Urothelium cell line (cell line): ENCODE data around the gene TMPRSS7.
A peak's percentile ranks its signal among the peaks of the same experiment; 100 is the strongest.

ENCODE experiments used
- DNase-seq: peaks from one replicate; pipeline ENCODE4 v3.0.0; 2011; ENCODE audit warnings: low spot score, mixed read lengths
- FAIRE-seq: peaks from 2 replicates; lab custom pipeline; 2011; peaks lifted over from hg19 to GRCh38; lab: Jason Lieb, UNC

TMPRSS7 gene

GRCh38 chr3:112092496-112093179 lies 58.1 kb downstream of the TMPRSS7 start:
- FAIRE-seq = no peak
- DNase-seq = no peak

- no peak for DNase-seq
- FAIRE-seq = no peak
These were observed 58.6 kb downstream of the TMPRSS7 start for GRCh38 chr3:112093180-112093522.

- no peak for FAIRE-seq
- DNase-seq = no peak
These were observed 61.2 kb downstream of the TMPRSS7 start for GRCh38 chr3:112095731-112096130.

DNA sequence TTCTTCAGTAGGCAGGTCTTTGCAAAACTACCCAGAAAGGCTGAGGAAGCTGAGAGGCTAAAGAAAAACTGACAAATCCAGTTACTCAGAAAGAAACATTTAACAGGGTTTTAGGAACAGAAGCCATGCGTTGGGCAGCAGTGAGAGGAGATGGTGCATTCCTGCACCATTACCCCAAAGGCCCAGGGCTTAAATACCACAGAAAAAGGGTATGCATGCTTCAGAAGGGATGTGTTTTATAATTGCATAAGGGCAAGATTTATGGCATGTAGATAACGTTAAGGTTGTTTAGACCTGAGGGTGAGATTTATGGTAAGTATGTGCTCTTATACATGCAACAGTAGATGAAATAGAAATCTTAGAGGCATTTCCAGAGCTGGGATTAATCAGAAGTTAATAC lies 61.6 kb downstream of the TMPRSS7 start:
- FAIRE-seq (no peak), DNase-seq (no peak)

GRCh38 chr3:112097378-112097777 lies 62.8 kb downstream of the TMPRSS7 start:
- FAIRE-seq (peak; percentile 58), DNase-seq (peak; percentile 89)

GRCh38 chr3:112101916-112102315 lies 67.4 kb downstream of the TMPRSS7 start:
- peak; percentile 86 for FAIRE-seq

DNA sequence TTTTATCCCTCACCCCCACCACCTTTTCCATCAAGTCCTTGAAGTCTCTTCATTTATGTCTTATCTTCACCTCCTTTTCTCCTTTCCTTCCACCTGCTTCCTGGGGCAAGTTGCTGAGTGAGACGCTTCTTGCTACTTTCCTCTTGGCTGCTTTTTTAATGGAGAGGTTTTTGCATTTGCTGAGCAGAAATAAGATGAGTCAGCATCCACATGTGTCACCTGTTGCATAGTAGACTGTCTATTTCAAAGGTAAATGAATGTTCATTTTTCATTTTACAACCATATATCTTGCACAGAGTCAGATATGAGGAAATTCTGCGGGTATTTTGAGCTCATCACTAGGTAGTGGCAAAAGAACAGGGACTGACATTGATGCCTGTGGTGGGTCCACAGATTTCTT lies 70.2 kb downstream of the TMPRSS7 start:
- no peak for FAIRE-seq
- DNase-seq = no peak

More at GRCh38 chr3:112101916-112102315, 67.4 kb downstream of the TMPRSS7 start:
- DNase-seq = peak; percentile 80

GRCh38 chr3:112109322-112109721 lies 74.8 kb downstream of the TMPRSS7 start:
- FAIRE-seq (no peak), DNase-seq (no peak)

- DNase-seq = peak; percentile 77
- no peak for FAIRE-seq
These were observed 77.4 kb downstream of the TMPRSS7 start for GRCh38 chr3:112111785-112112402.

DNA sequence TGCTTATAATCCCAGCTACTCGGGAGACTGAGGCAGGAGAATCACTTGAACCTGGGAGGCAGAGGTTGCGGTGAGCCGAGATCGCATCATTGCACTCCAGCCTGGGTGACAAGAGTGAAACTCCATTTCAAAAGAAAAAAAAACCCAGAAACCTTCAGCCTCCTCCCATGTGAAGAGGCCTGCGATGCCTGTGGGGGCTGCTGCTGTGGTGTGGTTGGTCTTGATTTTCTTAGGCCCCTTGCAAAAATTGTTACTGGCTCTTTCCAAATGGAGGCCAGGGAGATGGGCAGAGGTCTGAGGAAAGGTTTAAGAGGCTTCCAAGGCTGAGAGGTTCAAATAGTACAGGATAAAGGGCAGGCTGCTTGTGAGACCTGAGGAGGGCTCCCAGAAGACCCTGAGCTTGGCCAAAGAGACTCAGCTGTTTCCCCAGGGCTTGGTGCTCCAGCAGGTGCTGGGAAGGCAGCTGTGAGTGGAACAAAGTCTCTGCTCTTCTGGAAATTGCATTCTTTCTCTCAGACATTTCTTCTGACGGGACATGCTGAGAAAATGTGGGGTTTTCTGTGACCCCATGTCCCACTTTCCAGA lies 80.1 kb downstream of the TMPRSS7 start:
- FAIRE-seq = no peak
- DNase-seq = no peak

- DNase-seq (no peak), FAIRE-seq (no peak)
These were observed 80.7 kb downstream of the TMPRSS7 start for GRCh38 chr3:112115161-112115739.

DNA sequence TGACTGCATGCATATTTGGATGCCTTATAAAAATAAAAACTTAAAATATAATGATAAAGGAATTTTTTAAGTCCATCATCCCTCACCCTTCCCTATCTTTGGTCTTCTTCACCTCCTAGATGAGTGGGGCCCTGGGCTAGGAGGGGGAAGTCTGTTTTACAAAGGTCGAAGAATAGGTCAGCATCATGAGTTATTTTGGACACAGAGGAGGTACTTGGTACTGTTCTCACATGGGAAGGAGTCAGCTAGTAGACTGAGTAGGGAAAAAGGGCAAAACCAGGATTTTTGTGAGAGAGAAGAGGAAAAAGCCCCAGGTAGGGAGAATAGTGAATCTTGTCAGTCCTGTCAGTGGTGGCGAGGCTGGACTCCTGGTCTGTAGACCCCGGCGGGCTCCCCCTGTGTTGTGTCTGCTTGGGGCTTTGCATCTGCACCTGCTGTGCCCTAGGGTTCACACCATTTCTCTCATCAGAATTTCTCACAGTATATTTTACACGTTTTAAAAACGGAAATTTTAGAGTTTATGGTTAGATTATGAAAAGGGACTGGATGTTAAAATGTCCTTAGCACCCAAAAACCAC lies 81.4 kb downstream of the TMPRSS7 start:
- FAIRE-seq = no peak
- DNase-seq = no peak

DNA sequence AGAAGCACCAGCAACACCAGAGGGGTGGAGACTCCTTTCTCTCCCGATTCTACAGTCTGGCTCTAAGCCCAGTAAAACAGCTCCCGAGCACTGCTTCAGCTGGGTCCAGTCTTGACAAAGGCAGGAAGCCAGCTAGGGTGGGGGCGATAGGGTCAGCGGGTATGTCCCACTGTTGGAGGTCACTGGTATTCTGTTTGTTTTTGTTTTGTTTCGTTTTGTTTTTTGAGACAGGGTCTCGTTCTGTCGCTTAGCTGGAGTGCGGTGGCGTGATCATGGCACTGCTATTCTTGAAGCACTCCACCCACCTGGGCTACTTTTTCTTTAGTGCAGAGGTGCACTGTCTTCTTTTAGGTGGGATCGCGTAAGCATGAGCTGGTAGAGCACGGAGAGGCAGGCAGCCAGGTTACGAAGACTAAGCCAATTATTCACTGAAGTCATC lies 82.2 kb downstream of the TMPRSS7 start:
- FAIRE-seq (no peak), DNase-seq (no peak)

DNA sequence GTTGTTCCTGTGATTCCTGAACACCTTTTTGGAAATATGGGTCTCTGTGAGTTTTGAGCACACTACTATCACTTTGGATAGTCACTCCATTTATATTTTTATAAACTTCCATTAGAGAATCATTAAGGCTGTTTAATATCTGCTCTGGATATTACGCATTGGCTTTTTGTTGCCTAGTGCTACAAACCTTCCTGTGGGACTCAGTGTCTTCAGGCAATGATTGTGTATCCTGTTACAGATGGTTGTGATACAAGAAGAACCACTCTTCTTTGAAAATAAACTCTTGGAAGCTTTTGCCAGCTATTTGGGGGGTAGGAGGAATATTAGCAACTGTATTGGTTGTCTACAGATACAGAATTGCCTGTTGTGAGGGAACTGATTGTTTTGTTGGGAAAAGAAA lies 82.9 kb downstream of the TMPRSS7 start:
- no peak for DNase-seq
- FAIRE-seq = no peak

- DNase-seq (no peak), FAIRE-seq (no peak)
These were observed 83.5 kb downstream of the TMPRSS7 start for GRCh38 chr3:112117841-112118571.

DNA sequence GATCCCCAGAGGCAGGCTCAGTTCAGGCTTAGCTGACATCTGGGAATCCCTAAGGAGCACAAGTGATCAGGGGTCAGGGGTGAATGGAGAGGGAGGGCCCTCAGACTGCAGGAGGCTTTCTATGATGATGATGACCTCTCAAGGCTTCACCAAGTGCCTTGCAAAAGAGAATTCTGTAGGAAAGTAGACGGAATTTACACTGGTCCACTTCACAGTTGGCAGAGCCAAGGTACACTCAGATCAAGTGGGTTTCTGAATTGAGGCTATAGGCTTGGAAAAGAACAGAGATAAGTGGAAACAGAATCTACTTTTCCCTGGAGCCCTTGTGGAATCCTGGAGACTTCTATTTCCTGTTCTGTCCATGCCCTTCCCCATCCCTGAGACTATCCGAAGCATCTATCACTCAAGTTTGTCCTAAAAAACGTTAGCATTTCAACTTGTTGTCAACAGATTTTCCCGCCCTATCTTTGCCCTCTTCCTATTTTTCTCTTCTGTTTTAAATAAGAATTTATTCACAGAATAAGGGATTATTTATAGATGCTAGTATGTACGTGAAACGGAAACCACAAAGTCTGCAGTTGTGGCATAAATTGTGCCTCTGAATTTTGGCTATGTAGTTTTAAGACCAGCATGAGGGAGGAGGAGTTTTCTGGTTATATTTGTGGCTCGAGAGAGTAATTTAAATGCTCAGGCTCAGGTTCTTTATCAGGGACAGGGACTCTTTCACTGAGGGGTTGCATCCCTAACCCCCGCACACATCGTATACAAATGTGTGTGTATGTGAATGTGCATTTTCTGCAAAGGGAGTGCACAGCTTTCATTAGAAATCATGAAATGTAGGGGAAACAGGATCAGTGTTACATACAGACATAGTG lies 85.7 kb downstream of the TMPRSS7 start:
- FAIRE-seq (no peak), DNase-seq (no peak)

DNA sequence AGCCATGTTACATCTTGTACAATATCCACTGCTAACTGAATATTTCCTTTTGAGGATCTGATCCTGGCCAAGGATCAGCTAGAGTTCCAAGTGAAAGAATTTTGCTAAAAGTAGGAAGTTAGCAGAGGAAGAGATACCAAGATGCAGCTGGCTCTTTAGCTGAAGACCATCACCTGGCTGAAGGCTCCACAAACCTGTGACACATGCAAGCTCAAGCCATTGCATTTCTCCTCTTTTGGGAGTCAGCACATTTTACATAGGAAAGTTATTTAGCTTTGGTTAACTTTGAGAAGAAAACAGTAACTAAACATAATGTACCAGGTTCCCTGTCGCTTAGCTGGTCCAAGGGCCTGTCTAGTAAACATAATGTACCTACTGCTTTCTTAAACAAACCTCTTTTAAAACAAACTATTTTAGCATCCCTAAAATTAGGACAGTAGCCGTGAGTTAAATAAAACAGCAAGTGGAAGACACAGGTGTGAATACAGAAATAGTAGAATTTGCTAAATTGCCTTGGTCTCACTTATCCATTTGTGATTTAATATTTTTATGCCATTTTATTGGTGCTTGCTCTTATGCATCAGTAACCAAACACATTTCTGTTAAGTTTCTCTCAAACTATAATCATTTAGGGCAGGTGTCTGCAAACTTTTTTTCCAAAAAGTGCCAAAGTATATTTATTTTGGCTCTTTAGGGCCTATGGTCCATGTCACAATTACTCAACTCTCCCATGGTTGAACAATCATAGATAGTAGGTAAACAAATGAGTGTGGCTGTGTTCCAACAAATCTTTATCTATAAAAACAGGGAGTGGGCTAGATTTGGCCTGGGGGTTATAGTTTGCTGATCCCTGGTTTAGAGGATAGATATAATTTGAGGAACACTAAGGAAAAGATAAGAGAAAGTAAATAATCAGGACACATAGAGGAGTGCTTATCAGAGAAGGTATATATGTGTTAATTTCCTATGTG lies 87.3 kb downstream of the TMPRSS7 start:
- FAIRE-seq (no peak), DNase-seq (no peak)

DNA sequence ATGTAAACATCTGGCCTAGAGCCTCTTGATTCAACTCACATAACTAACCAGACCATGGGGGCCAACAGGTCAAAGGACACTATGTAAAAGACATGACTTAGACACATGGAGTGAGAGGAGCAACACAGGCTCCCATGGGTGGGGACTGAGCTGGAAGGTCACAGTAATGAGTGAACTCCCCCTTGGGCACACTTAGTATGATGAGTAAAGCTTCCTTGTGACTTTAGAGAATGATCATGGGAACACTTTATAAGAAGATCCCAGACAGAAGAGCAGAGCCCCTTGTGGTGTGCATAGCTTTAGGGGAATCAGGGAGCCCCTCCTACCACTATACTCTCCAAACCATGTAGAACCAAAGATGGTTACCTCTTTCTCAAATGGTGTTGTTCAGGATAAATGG lies 88.3 kb downstream of the TMPRSS7 start:
- FAIRE-seq (no peak), DNase-seq (no peak)

DNA sequence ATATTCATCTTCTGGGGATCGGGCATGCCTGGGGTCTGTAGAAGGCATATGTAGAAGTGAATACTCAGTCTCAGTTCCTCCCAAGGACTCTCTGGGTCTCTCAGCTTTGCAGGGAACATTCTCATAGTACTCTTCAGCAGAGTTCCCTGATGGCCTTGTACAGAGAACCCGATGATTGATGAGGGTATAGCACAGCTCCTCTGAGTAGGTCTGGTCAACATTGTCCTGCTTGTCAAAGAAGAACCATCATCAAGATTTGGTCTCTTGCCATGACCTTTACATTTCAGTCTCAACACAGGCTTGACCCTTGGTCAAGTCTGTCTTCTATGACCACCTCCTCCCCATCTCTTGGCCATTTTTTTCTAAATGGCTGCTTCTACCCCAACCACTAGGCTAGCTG lies 89.0 kb downstream of the TMPRSS7 start:
- FAIRE-seq = no peak
- no peak for DNase-seq
